Left ventricle myocardium superior (tissue), 1 donor: ENCODE measurements around the gene BUD13. TPM values are rescaled to one million over a fixed set of nuclear protein-coding genes. Genes with fewer than 3 reads are reported as not detected.

Source experiments
- ATAC-seq: fragments of 200-7000 bp; cut with Tn5 transposase; one replicate; pipeline ENCODE4 v1.9.1; 2020; ENCODE audit warnings: mild to moderate bottlenecking, moderate library complexity
- DNase-seq: peaks from one replicate; pipeline ENCODE4 v3.0.0-alpha.2; 2020
- intact Hi-C: fragments of 100-400 bp; cut with micrococcal nuclease; formaldehyde crosslinking; loops from one replicate; pipeline ENCODE4 v1.11.0; 2022
- total RNA-seq: library from RNA; stranded (reverse); fragmentation: NEBNext Ultra II Directional; extraction: Animal tissue kit (Norgen Biotek cat#: 25700); gene quantifications from one replicate; pipeline ENCODE4 v1.2.1, GENCODE V29; 2021
- donor health status: DM: no; HTN: yes; CAD: no; lungs with severe emphysema.

BUD13 gene
- total RNA-seq, 1 donor from 2014 or later = 7.2 TPM

DNA sequence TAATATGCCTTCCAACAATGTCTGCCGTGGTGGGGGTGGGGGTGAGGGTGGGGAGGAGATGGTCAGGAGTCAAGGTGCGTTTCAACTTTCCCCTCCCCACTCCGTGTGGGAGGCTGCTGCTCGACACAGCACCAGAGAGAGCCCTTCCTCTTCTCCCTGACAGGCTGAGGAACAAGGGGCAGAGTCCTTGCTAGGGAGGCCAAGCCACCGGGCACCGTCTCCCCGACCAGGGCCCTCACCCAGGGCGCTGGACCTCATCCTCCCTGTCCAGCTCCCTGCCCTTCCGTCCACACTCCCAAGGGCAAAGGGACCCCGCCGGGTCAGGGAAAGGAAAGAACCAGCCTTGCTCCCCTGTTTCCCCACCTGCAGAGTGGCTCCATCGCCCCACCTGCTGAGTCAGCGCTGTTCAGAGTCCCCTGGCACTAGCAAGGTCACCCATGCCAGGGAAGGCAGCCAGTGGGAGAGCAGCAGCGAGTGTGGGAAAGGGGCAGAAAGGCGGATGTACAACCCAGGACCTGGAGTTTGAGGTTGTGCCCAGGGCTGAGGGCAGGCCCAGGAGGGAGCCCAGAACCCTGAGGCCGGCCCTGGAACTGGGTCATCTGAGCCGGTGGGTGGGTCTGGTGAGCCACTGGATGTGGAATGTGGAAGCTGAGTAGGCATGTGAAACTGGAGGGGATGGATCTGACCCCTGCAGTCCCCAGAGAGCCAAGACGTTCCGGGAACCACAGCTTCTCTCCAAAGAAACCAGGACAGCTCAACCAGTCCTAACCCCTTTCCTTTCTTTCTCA lies 47.2 kb downstream of the BUD13 start:
- DNase-seq (no peak), ATAC-seq (peak; percentile 11)
- intact Hi-C loops = no loop called here

DNA sequence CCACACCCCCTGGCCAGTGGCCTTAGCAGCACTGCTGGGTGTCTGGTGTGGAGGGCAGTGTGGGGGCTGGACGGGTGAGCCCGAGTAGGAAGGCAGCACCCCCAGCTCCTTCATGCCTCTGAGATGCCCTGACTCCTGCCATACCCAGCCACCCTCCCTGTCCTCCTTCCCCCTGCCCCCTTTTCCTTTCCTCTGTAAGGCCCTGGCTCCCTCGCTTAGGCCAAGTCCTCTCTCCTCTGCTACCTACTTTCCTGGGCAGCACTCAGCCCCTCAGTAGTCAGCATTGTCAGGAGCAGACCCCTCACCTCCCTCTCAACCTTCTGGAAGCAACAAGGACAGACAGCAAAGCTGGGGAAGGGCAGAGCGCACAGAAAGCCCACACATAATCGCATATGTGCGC lies 48.0 kb downstream of the BUD13 start:
- intact Hi-C loops = no loop called here
- no peak for DNase-seq
- ATAC-seq = no peak

DNA sequence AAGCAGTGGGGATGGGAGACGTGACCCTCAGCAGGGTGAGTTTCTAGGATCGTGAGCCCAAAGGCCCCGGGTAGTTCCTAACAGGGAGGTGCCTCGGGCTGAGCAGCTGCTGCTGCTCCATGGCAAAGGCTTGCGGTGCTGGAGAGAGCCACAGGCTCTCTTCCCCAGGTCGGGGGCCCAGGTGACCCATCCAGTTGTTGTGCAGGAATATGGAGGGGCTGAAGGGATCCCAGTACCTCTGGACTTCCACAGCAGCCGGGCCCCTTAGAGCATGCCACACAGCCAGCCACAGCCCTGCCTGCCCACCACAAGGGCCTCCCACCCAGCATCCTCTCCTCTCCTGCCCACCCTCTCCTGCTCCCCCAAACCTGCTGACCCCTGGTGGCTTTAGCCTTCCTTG lies 49.3 kb downstream of the BUD13 start:
- no peak for ATAC-seq

DNA sequence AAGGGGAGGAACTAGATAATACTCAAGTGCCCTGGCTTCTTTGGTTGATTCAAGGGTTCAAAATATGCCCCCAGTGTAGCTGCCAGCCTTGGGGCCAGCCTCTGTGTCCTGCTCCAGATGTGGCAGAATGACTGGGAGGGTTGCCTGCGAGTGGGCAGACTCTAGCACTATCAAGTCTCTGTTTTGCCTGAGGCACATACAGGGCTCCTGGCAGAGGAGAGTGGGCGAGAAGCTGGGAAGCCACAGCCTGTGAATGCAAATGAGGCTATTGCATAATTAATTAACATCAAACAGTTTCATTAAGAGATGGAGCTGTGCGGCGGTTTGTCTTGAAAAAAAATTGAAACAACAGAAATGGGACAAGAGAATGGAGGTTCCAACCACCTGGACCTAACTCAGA lies 50.8 kb downstream of the BUD13 start:
- DNase-seq (no peak), ATAC-seq (no peak)
- intact Hi-C loops = no loop called here

More for the DNA sequence above, 49.3 kb downstream of the BUD13 start:
- intact Hi-C loops = no loop called here
- DNase-seq = no peak

- no peak for ATAC-seq
- no peak for DNase-seq
- intact Hi-C loops = no loop called here
These were observed 51.9 kb downstream of the BUD13 start for GRCh38 chr11:116720895-116721294.

- intact Hi-C loops = loop anchor here (2.0 kb wide), 1 partner anchor 32 kb away; no protein-coding TSS in a partner anchor
- no peak for DNase-seq
- no peak for ATAC-seq
These were observed 53.8 kb downstream of the BUD13 start for GRCh38 chr11:116718955-116719501.

GRCh38 chr11:116716621-116717020 lies 56.2 kb downstream of the BUD13 start:
- ATAC-seq (no peak), DNase-seq (no peak)
- intact Hi-C loops = no loop called here

DNA sequence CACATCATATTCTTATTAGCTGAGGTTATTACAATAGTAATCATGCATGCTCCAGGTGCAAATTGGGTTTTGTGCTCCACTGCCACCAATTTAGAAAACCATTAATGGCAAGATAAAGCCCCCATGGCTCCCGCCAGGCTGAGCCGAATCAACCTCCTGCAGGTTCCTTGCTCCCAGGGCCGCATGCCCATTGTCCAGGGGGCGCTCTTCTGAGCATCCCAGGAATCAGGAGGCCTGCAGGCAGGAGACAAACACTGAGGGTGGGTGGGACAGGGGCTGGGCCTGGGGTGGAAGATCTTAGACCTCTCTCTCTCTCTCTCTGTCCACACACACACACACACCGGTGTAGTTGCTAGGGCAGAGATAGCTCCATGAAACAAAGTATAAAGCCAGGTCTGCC lies 57.4 kb downstream of the BUD13 start:
- no peak for ATAC-seq

DNA sequence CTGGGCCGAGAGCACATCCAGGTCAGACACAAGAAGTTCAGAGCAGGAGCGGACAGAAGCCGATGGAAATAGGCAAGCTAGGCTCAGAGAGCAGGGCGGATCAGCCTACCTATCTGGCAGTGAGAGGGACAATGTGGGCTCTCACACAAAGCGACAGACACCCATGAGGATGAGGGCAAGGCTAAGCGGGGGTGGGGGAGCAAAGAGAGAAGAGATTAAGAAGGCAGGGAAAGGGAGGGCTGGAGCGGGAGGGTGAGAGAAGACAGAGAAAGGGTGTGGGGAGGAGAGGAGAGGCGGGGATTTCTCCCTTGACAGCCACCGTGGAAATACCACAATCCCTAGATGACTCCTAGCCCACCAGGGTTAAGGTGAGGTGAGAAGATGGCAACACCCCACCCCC lies 57.9 kb downstream of the BUD13 start:
- ATAC-seq (no peak), DNase-seq (no peak)
- intact Hi-C loops = no loop called here

More for the DNA sequence above, 57.4 kb downstream of the BUD13 start:
- DNase-seq = no peak
- intact Hi-C loops = no loop called here

- no peak for DNase-seq
- intact Hi-C loops = no loop called here
- ATAC-seq = no peak
These were observed 60.4 kb downstream of the BUD13 start for GRCh38 chr11:116712428-116712827.

- no peak for ATAC-seq
These were observed 62.0 kb downstream of the BUD13 start for GRCh38 chr11:116710762-116711161.

GRCh38 chr11:116710001-116710674 lies 62.6 kb downstream of the BUD13 start:
- intact Hi-C loops = no loop called here
- no peak for DNase-seq
- ATAC-seq = no peak

More at GRCh38 chr11:116710762-116711161, 62.0 kb downstream of the BUD13 start:
- DNase-seq = no peak
- intact Hi-C loops = no loop called here

DNA sequence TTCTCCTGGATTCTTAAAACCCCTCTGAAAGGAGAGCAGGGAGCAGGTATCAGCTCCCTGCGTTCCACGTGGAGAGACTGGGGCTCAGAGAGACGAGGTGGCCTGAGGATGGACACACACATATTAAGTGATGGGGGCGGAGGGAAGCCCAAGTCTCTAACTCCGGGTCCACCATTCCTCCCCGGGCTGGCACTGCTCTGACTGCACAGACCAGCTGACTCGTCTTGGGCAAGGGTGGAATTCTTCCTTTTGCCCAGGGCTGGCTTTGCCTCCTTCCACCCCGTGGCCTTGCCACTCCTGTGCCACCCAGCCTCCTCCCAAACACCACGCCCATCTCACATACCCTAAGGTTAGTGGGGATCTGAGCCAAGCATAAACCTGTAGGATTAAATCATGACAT lies 65.0 kb downstream of the BUD13 start:
- no peak for DNase-seq
- no peak for ATAC-seq
- intact Hi-C loops = no loop called here

- DNase-seq = no peak
- ATAC-seq = peak; percentile 55
- intact Hi-C loops = no loop called here
These were observed 65.6 kb downstream of the BUD13 start for GRCh38 chr11:116707161-116707629.

DNA sequence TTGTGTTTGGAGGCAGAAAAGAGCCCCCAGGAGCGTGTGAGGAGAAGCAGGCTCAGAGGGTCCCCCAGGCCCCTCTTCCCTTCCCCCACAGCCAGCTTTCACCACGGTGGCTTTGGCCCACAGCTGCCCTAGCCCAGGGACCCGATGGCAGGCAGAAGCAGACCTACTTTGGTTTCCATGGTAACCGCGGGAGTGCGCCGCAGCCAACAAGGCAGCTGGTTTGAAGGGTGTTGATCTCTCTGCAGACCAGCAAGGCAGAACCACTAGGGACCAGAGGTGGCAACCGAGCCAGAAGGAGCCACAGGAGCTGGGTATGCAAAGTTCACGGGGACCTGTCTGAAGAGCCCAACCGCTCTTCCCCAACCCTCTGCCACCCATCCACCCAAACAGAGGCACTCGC lies 69.4 kb downstream of the BUD13 start:
- intact Hi-C loops = no loop called here
- no peak for DNase-seq

DNA sequence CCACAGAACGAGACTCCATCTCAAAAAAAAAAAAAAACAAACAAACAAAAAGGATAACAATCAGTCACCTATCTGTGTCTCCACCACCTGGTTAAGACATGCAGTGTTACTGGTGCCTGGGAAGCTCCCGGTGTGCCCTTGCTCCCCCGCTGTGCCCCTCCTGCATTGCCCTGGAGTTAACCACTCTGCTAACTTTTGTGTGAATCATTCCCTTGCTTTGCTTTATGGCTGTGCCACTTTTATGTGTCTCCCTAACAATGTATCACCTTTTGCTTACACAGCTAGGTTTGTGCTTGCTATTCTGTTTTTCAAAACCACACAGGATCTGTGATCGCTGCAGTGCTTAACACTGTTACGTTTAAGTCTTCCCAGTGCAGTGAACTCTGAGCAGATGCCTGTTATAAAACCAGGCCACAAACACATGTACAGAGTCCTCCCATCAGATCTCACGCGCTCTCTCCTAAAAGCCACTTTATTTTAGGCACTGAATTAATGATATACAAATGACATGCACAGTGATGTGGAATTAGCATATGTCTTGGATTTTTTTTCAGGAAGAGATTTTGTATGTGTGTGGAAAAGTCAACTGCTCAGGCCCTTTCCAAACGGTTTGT lies 69.9 kb downstream of the BUD13 start:
- ATAC-seq = no peak
- intact Hi-C loops = no loop called here

More for the DNA sequence above, 69.4 kb downstream of the BUD13 start:
- no peak for ATAC-seq

DNA sequence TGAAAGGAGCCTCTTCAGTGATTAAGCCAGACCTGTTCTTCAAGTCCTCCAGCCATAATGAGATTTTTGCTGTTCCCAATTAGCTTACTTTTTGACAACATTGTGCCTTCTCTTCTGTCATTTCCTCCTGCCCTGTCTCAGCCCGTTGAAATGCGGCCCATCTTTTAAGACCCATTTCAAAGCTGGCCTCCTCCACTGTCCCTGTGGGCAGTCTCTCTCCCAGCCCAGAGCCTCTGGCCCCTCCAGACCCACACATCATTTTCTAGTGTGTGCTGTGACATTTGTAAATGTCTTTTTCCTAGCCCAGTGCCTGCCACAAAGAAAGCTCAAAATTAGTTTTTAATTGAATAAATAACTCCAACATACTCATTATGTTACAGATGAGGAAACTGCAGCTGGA lies 70.9 kb downstream of the BUD13 start:
- no peak for DNase-seq
- no peak for ATAC-seq
- intact Hi-C loops = no loop called here

More for the DNA sequence above, 69.9 kb downstream of the BUD13 start:
- no peak for DNase-seq

- ATAC-seq (no peak), DNase-seq (no peak)
- intact Hi-C loops = no loop called here
These were observed 71.4 kb downstream of the BUD13 start for GRCh38 chr11:116701297-116701801.

GRCh38 chr11:116700586-116701220 lies 72.1 kb downstream of the BUD13 start:
- DNase-seq (no peak), ATAC-seq (no peak)
- intact Hi-C loops = no loop called here
